HepG2 (cell line): Measurements from ENCODE around the gene SPATA32. TPM values are rescaled to one million over a fixed set of nuclear protein-coding genes. Genes with fewer than 3 reads are reported as not detected.

Experiments used
- ATAC-seq: fragments of 200-7000 bp; cut with Tn5 transposase; 3 replicates; pipeline ENCODE4 v1.9.1; 2020; ENCODE audit warnings: mild to moderate bottlenecking, moderate library complexity
- BruUV-seq: library from RNA; stranded (reverse); fragments of 400-500 nt; replicated peaks from 2 replicates; lab custom pipeline; 2021; lab: Mats Ljungman, UMichigan
- CTCF ChIA-PET: fragments of 300-600 bp; formaldehyde crosslinking; extraction: SDS; loops from one replicate; lab custom pipeline; 2021; ENCODE audit warnings: low total read pairs, inconsistent platforms, low intra/inter-chr PET ratio; lab: Yijun Ruan, JAX
- POLR2A ChIA-PET: fragments of 350-600 bp; sonication (Branson Sonifier 250); formaldehyde crosslinking; loops from one replicate; lab custom pipeline; 2020; ENCODE audit warnings: antibody characterized with exemption, inconsistent platforms; lab: Yijun Ruan, JAX
- DNase-seq: peaks from one replicate; pipeline ENCODE4 v3.0.0-alpha.2; 2015; ENCODE audit warnings: low spot score
- FAIRE-seq: peaks from 3 replicates; lab custom pipeline; 2011; peaks lifted over from hg19 to GRCh38; lab: Jason Lieb, UNC
- H2AFZ ChIP-seq: one replicate; pipeline ENCODE4 v1.6.1; 2011; ENCODE audit warnings: low read length, inconsistent platforms
- H3K27ac ChIP-seq: fragments of 300-600 bp; 3 replicates; pipeline ENCODE4 v1.8.0; 2011; ENCODE audit warnings: mixed run types, mild to moderate bottlenecking, mixed read lengths, low read length, inconsistent platforms; ENCODE audit not compliant: insufficient read depth; ENCODE audit errors: extremely low read length
- H3K27me3 ChIP-seq, 2 experiments: fragments of 200-600 bp in 1 of 2; 2 replicates in 1 of 2; 3 replicates in 1 of 2; pipeline versions ENCODE4 v1.6.0 to v1.8.0; 2011; ENCODE audit warnings: low read length in 2 of 2, mild to moderate bottlenecking in 2 of 2, moderate library complexity in 2 of 2, inconsistent platforms in 1 of 2; ENCODE audit not compliant: insufficient read depth in 2 of 2, control insufficient read depth in 1 of 2
- H3K36me3 ChIP-seq, 2 experiments: fragments of 200-600 bp in 1 of 2; replicated peaks in 1 of 2; 2 replicates in 1 of 2; 3 replicates in 1 of 2; pipeline versions ENCODE4 v1.5.1 to v1.8.0; 2011; ENCODE audit warnings: low read length in 2 of 2, inconsistent platforms in 1 of 2; ENCODE audit not compliant: insufficient read depth in 2 of 2, control insufficient read depth in 1 of 2
- H3K4me1 ChIP-seq: 2 replicates; pipeline ENCODE4 v1.5.1; 2012; ENCODE audit warnings: low read length, inconsistent platforms; ENCODE audit not compliant: insufficient read depth
- H3K4me2 ChIP-seq: 2 replicates; pipeline ENCODE4 v1.6.0; 2011; ENCODE audit warnings: low read depth, low read length, inconsistent platforms
- H3K4me3 ChIP-seq, 3 experiments: fragments of 200-600 bp in 1 of 3; sonication (generic), shearing (Covaris generic) in 1 of 3; replicated peaks in 1 of 3; 2 replicates each; pipeline ENCODE4 v1.5.1; 2011 to 2016; ENCODE audit warnings: low read length in 3 of 3, inconsistent platforms in 2 of 3, low read depth in 2 of 3, mild to moderate bottlenecking in 2 of 3, control low read depth in 1 of 3, mixed read lengths in 1 of 3; ENCODE audit not compliant: insufficient read depth in 1 of 3
- H3K79me2 ChIP-seq: one replicate; pipeline ENCODE4 v1.6.1; 2011; ENCODE audit warnings: low read length, inconsistent platforms; ENCODE audit not compliant: insufficient read depth
- H3K9ac ChIP-seq: 2 replicates; pipeline ENCODE4 v1.6.0; 2011; ENCODE audit warnings: mild to moderate bottlenecking, low read depth, low read length, inconsistent platforms; ENCODE audit not compliant: insufficient read depth
- H3K9me3 ChIP-seq: 2 replicates; pipeline ENCODE4 v1.5.1; 2012; ENCODE audit warnings: mild to moderate bottlenecking, low read length
- H4K20me1 ChIP-seq: 2 replicates; pipeline ENCODE4 v1.6.0; 2011; ENCODE audit warnings: inconsistent platforms, mild to moderate bottlenecking, low read length, moderate library complexity; ENCODE audit not compliant: insufficient read depth
- BORCS8-MEF2B ChIP-seq: sonication (generic); formaldehyde crosslinking; IDR thresholded peaks from 2 replicates; pipeline ENCODE4 v1.8.0; 2022; ENCODE audit warnings: mild to moderate bottlenecking, missing genetic modification reagents
- GABPA ChIP-seq, 2 experiments: IDR thresholded peaks; 2 replicates each; pipeline ENCODE4 v1.6.1; 2011 to 2016; ENCODE audit warnings: low read depth in 2 of 2, low read length in 1 of 2, missing biosample characterization in 1 of 2, missing genetic modification characterization in 1 of 2
- HNF1A ChIP-seq, 2 experiments: sonication (generic) in 1 of 2; formaldehyde crosslinking in 1 of 2; IDR thresholded peaks; 2 replicates each; pipeline versions ENCODE4 v1.4.0 to v1.6.1; 2016 to 2020; ENCODE audit warnings: borderline replicate concordance in 1 of 2, low read depth in 1 of 2, mild to moderate bottlenecking in 1 of 2, missing genetic modification reagents in 1 of 2
- PHF8 ChIP-seq: sonication (generic); formaldehyde crosslinking; IDR thresholded peaks from 2 replicates; pipeline ENCODE4 v1.5.0; 2020; ENCODE audit warnings: missing genetic modification reagents
- ZFP82 ChIP-seq: sonication (generic); formaldehyde crosslinking; IDR thresholded peaks from 2 replicates; pipeline ENCODE4 v1.5.1; 2020; ENCODE audit warnings: mild to moderate bottlenecking, missing genetic modification reagents, borderline replicate concordance
- ZNF264 ChIP-seq: sonication (generic); formaldehyde crosslinking; IDR thresholded peaks from 2 replicates; pipeline ENCODE4 v1.4.0; 2020; ENCODE audit warnings: missing genetic modification reagents
- ZNF484 ChIP-seq: sonication (generic); formaldehyde crosslinking; IDR thresholded peaks from 2 replicates; pipeline ENCODE4 v1.5.1; 2020; ENCODE audit warnings: mild to moderate bottlenecking, low read depth, missing genetic modification reagents, borderline replicate concordance
- ZNF672 ChIP-seq: sonication (generic); formaldehyde crosslinking; IDR thresholded peaks from 2 replicates; pipeline ENCODE4 v1.8.1; 2022; ENCODE audit warnings: missing genetic modification reagents
- ZNF766 ChIP-seq: sonication (generic); formaldehyde crosslinking; IDR thresholded peaks from 2 replicates; pipeline ENCODE4 v1.5.0; 2020; ENCODE audit warnings: missing genetic modification reagents, borderline replicate concordance
- ZNF781 ChIP-seq: sonication (generic); formaldehyde crosslinking; IDR thresholded peaks from 2 replicates; pipeline ENCODE4 v1.5.1; 2020; ENCODE audit warnings: borderline replicate concordance, mild to moderate bottlenecking, missing genetic modification reagents; ENCODE audit errors: not compliant biosample characterization
- WGBS: methylation state at CpG from one replicate; pipeline ENCODE4 v1.1.6; 2017; ENCODE audit warnings: low lambda C conversion rate; 5-methylcytosine and 5-hydroxymethylcytosine counted together
- in situ Hi-C: cut with HindIII; loops from 2 replicates; pipeline ENCODE4 v1.10.0; 2017; ENCODE audit warnings: low pct_unique_long_range_greater_than_20kb; ENCODE audit not compliant: extremely low pct_ligation_motif_present
- intact Hi-C: fragments of 100-400 bp; cut with micrococcal nuclease; formaldehyde crosslinking; loops from one replicate; pipeline ENCODE4 v1.10.0; 2022; ENCODE audit not compliant: unreplicated experiment
- polyA plus RNA-seq, 8 experiments: library from polyadenylated mRNA; depleted of rRNA in 3 of 8; stranded (reverse) in 7 of 8; unstranded in 1 of 8; fragments of >200 nt; fragmentation: Illumina TruSeq in 4 of 8; extraction: Trizol in 4 of 8; gene quantifications; 2 replicates each; pipeline versions ENCODE4 v1.2.1 to v1.2.3, GENCODE V29; 2011 to 2016; ENCODE audit warnings: low read depth in 4 of 8, missing spikeins in 1 of 8, mixed read lengths in 1 of 8; ENCODE audit not compliant: insufficient read depth in 1 of 8
- total RNA-seq, 5 experiments: library from RNA; depleted of rRNA; stranded (reverse); fragments of >200 nt; fragmentation: Illumina TruSeq; extraction: Trizol; gene quantifications; 2 replicates each; pipeline ENCODE4 v1.2.3, GENCODE V29; 2016; ENCODE audit warnings: low read depth in 1 of 5

Gene SPATA32
- total and polyA plus RNA-seq, 2 of the 13 experiments (the other 11 are each of a cell fraction or from before 2014, with no cell fraction given) = not detected

- 77% methylated on average over 7 of the region's 7 CpGs for WGBS
- no peaks in the 10 kb centered on the region for H3K9me3 ChIP-seq
- in situ Hi-C loops = no loop called here
- intact Hi-C loops = no loop called here
- no peak overlapping the region for H3K4me2 ChIP-seq
- no peaks in the 10 kb centered on the region for H3K79me2 ChIP-seq
- TF ChIP-seq GABPA (IDR thresholded peaks at IDR 0.05; ENCODE audit: low read depth, low read length) (no peak), GABPA (CRISPR knock-in tag; IDR thresholded peaks at IDR 0.05; ENCODE audit: low read depth) (no peak), ZNF781 (no peak), ZNF264 (CRISPR knock-in tag) (no peak), HNF1A (IDR thresholded peaks at IDR 0.05; ENCODE audit: low read depth) (no peak), HNF1A (CRISPR knock-in tag; IDR thresholded peaks at IDR 0.05; ENCODE audit: borderline replicate concordance) (no peak), PHF8 (no peak), ZNF672 (no peak), ZNF766 (no peak), BORCS8-MEF2B (no peak), ZFP82 (CRISPR knock-in tag) (no peak), ZNF484 (CRISPR knock-in tag) (no peak)
- H3K36me3 ChIP-seq = peaks cover 20 to 33% of the 10 kb centered on the region in 2 experiments; a peak in 4 of 5 replicates
- H3K27me3 ChIP-seq = no peaks in the 10 kb centered on the region; a peak in 1 of 5 replicates
- no peak overlapping the region for H3K4me3 ChIP-seq
- POLR2A ChIA-PET = no interaction called here
- H3K4me1 ChIP-seq = no peaks in the 10 kb centered on the region
- CTCF ChIA-PET = no interaction called here
- H3K27ac ChIP-seq = no peak overlapping the region
- H3K9ac ChIP-seq = no peak overlapping the region
- ATAC-seq (peak; percentile 20), DNase-seq (no peak), FAIRE-seq (no peak)
- BruUV-seq = no TSS peak
- no peaks in the 10 kb centered on the region for H4K20me1 ChIP-seq
- no peak overlapping the region for H2AFZ ChIP-seq
Observed at GRCh38 chr17:45263477-45263860, 1.6 kb upstream of the SPATA32 start.
